Measurements from ENCODE around the gene SLC19A1.

Gene SLC19A1

GRCh38 chr21:45461806-45462341, 80.4 kb downstream of the SLC19A1 start:
- no peak for DNase-seq

- DNase-seq = no peak
Measured at GRCh38 chr21:45461369-45461750, 80.9 kb downstream of the SLC19A1 start.

GRCh38 chr21:45460611-45461368, 81.5 kb downstream of the SLC19A1 start:
- no peak for DNase-seq

GRCh38 chr21:45460011-45460565, 82.2 kb downstream of the SLC19A1 start:
- no peak for DNase-seq

GRCh38 chr21:45459171-45460010, 82.8 kb downstream of the SLC19A1 start:
- no peak for DNase-seq

GRCh38 chr21:45458281-45459170, 83.7 kb downstream of the SLC19A1 start:
- no peak for DNase-seq

- DNase-seq = no peak
Measured at GRCh38 chr21:45457832-45458172, 84.4 kb downstream of the SLC19A1 start.

GRCh38 chr21:45457161-45457831, 84.9 kb downstream of the SLC19A1 start:
- DNase-seq = no peak

- DNase-seq = no peak
Measured at GRCh38 chr21:45456584-45457160, 85.6 kb downstream of the SLC19A1 start.

- no peak for DNase-seq
Measured at GRCh38 chr21:45455674-45456583, 86.3 kb downstream of the SLC19A1 start.

GRCh38 chr21:45454926-45455673, 87.1 kb downstream of the SLC19A1 start:
- no peak for DNase-seq

GRCh38 chr21:45454060-45454925, 87.9 kb downstream of the SLC19A1 start:
- DNase-seq = no peak

- DNase-seq = no peak
Measured at GRCh38 chr21:45453308-45453950, 88.8 kb downstream of the SLC19A1 start.

- DNase-seq = no peak
Measured at GRCh38 chr21:45452696-45453307, 89.4 kb downstream of the SLC19A1 start.

GRCh38 chr21:45451771-45452182, 90.5 kb downstream of the SLC19A1 start:
- no peak for DNase-seq

GRCh38 chr21:45451091-45451740, 91.0 kb downstream of the SLC19A1 start:
- no peak for DNase-seq

- no peak for DNase-seq
Measured at GRCh38 chr21:45450423-45451090, 91.7 kb downstream of the SLC19A1 start.
